Measurements from ENCODE around the gene ABCE1.

ABCE1 gene

GRCh38 chr4:145083891-145084605, 14.1 kb upstream of the ABCE1 start:
- H3K4me3 ChIP-seq (ENCODE audit: low read depth, low read length), result no peak overlapping the region
- no peak for TF ChIP-seq CTCF (IDR thresholded peaks at IDR 0.05; ENCODE audit: low read depth, low read length)

- TF ChIP-seq CTCF (IDR thresholded peaks at IDR 0.05; ENCODE audit: low read depth, low read length), result no peak
- no peak overlapping the region for H3K4me3 ChIP-seq (ENCODE audit: low read depth, low read length)
Measured at GRCh38 chr4:145090380-145090779, 7.7 kb upstream of the ABCE1 start.

GRCh38 chr4:145093638-145094037, 4.5 kb upstream of the ABCE1 start:
- no peak for TF ChIP-seq CTCF (IDR thresholded peaks at IDR 0.05; ENCODE audit: low read depth, low read length)
- no peak overlapping the region for H3K4me3 ChIP-seq (ENCODE audit: low read depth, low read length)

- TF ChIP-seq CTCF (IDR thresholded peaks at IDR 0.05; ENCODE audit: low read depth, low read length), result no peak
- H3K4me3 ChIP-seq (ENCODE audit: low read depth, low read length), result peak overlapping the region; percentile 88
Measured at GRCh38 chr4:145097331-145097820, 735 bp upstream of the ABCE1 start.

GRCh38 chr4:145098675-145099037, 545 bp downstream of the ABCE1 start:
- peak overlapping the region; percentile 88 for H3K4me3 ChIP-seq (ENCODE audit: low read depth, low read length)
- no peak for TF ChIP-seq CTCF (IDR thresholded peaks at IDR 0.05; ENCODE audit: low read depth, low read length)

GRCh38 chr4:145099653-145100052, 1.5 kb downstream of the ABCE1 start:
- TF ChIP-seq CTCF (IDR thresholded peaks at IDR 0.05; ENCODE audit: low read depth, low read length), result no peak

GRCh38 chr4:145101091-145101490, 3.0 kb downstream of the ABCE1 start:
- H3K4me3 ChIP-seq (ENCODE audit: low read depth, low read length), result no peak overlapping the region

More at GRCh38 chr4:145099653-145100052, 1.5 kb downstream of the ABCE1 start:
- H3K4me3 ChIP-seq (ENCODE audit: low read depth, low read length), result peak overlapping the region; percentile 88

More at GRCh38 chr4:145101091-145101490, 3.0 kb downstream of the ABCE1 start:
- no peak for TF ChIP-seq CTCF (IDR thresholded peaks at IDR 0.05; ENCODE audit: low read depth, low read length)

Data from WI38 (cell line).